Measurements from ENCODE around the gene MPHOSPH9. TPM values are rescaled to one million over a fixed set of nuclear protein-coding genes. Genes with fewer than 3 reads are reported as not detected.

Gene MPHOSPH9
- total RNA-seq, 1 donor from 2014 or later = 21.8 TPM

DNA sequence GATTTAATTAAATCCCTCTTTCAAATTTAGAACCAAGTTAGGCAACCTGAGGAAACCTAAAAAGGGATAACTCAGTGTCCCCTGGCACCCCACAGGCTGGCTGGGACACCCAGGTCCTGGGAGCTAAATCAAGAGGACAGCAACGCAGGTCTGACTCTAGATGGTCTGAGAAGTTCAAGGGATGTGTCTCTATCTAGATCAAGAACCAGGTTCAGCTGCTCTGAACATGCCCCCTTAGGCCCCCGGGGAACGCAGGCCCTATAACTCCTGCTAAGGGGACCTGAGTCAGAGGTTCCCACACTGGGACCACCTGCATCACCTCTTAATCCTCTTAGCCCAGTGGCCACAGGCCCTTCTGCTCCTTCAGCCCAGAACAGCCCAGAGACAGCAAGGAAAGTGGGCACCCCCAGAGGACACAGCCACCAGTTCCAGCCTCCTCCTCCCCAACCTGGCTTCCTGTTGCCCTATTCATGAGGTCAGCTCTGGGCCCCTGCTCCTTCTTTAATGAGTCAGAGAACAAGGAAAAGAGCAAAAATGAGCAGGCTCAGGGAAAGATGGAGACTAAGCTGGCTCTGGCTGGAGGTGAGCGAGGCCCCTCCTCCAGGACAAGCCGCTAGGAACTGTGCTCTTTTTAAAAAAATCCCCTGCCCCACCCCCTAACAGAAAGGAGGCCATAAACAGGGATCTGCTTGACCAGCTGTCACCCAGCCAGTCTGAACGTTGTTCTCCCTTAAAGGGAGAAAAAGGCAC, 92.8 kb downstream of the MPHOSPH9 start:
- peak overlapping the region; percentile 67 for H3K27ac ChIP-seq
- intact Hi-C loops (cut with DNase I) = no loop called here
- no peaks in the 10 kb centered on the region for H3K36me3 ChIP-seq
- H3K27me3 ChIP-seq (ENCODE audit: low read depth) = no peaks in the 10 kb centered on the region
- ATAC-seq = no peak
- DNase-seq = no peak
- H3K9me3 ChIP-seq = no peaks in the 10 kb centered on the region
- TF ChIP-seq, protein P1, sequence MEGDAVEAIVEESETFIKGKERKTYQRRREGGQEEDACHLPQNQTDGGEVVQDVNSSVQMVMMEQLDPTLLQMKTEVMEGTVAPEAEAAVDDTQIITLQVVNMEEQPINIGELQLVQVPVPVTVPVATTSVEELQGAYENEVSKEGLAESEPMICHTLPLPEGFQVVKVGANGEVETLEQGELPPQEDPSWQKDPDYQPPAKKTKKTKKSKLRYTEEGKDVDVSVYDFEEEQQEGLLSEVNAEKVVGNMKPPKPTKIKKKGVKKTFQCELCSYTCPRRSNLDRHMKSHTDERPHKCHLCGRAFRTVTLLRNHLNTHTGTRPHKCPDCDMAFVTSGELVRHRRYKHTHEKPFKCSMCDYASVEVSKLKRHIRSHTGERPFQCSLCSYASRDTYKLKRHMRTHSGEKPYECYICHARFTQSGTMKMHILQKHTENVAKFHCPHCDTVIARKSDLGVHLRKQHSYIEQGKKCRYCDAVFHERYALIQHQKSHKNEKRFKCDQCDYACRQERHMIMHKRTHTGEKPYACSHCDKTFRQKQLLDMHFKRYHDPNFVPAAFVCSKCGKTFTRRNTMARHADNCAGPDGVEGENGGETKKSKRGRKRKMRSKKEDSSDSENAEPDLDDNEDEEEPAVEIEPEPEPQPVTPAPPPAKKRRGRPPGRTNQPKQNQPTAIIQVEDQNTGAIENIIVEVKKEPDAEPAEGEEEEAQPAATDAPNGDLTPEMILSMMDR (IDR thresholded peaks at IDR 0.05) = no peak
- no peak overlapping the region for H3K4me3 ChIP-seq
- peaks cover 54% of the 10 kb centered on the region for H3K4me1 ChIP-seq

DNA sequence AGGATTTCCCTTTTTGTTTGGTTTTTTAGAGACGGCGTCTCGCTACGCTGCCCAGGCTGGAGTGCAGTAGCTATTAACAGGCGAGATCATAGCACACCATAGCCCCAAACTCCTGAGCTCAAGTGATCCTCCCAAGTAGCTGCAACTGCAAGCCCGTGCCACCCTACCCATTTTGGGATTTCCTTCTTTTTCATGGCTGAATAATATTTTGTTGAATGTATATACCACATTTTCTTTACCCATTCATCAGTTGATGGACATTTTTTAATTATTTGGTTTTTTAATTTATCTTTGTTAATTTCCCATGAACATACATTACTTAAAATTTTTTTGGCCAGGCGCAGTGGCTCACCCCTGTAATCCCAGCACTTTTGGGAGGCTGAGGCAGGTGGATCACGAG, 97.3 kb downstream of the MPHOSPH9 start:
- DNase-seq = no peak
- Histone ChIP-seq H3K4me3 (no peak overlapping the region), H3K36me3 (no peaks in the 10 kb centered on the region), H3K27me3 (ENCODE audit: low read depth) (no peaks in the 10 kb centered on the region), H3K4me1 (peaks cover 59% of the 10 kb centered on the region), H3K9me3 (no peaks in the 10 kb centered on the region), H3K27ac (no peak overlapping the region)
- ATAC-seq = no peak
- TF ChIP-seq, protein P1 (IDR thresholded peaks at IDR 0.05) = no peak
- intact Hi-C loops (cut with DNase I) = no loop called here

DNA sequence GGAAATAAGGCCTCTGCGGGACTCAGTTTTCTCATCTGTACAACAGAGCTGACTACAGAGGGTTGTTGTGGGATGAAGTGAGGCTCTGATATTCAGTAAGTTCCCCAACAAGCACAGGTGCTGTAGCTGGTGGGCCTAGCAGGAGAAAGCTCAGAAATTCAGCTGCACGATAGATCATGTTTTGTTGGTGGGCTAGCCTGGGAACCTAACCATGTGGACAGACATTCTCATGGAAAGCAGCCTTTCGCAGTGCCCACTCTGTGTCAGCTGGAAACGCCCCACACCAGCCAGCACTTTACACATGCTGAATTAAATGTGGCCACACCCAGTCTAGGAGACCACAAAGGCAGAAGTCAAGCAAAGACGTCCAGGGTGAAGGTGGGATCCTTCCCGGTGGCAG, 98.1 kb downstream of the MPHOSPH9 start:
- H3K4me1 ChIP-seq = peaks cover 51% of the 10 kb centered on the region
- DNase-seq (no peak), ATAC-seq (no peak)
- intact Hi-C loops (cut with DNase I) = no loop called here
- no peak overlapping the region for H3K4me3 ChIP-seq
- TF ChIP-seq, protein P1 (IDR thresholded peaks at IDR 0.05) = no peak
- peak overlapping the region; percentile 24 for H3K27ac ChIP-seq
- no peaks in the 10 kb centered on the region for H3K36me3 ChIP-seq
- no peaks in the 10 kb centered on the region for H3K27me3 ChIP-seq (ENCODE audit: low read depth)
- no peaks in the 10 kb centered on the region for H3K9me3 ChIP-seq

DNA sequence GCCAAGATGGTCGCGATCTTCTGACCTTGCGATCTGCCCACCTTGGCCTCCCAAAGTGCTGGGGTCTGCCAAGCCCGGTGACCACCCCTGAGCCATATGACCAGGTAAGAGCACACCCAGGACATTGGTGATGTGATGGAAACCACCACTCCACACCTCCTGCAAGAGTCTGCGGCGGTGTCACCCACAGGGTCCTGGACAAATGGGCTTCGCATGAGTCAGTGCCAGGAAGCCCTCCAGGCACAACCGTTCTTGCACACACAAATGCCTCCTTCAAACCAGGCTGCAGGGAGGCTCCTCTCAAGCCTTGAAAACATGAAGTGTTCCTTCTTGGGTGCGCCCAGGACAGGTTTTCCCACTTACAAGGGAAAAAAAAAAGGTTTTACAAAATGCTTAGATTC, 98.7 kb downstream of the MPHOSPH9 start:
- TF ChIP-seq, protein P1 (IDR thresholded peaks at IDR 0.05) = no peak
- Histone ChIP-seq H3K4me3 (peak overlapping the region; percentile 19), H3K36me3 (no peaks in the 10 kb centered on the region), H3K27ac (peak overlapping the region; percentile 24), H3K27me3 (ENCODE audit: low read depth) (no peaks in the 10 kb centered on the region), H3K4me1 (peaks cover 45% of the 10 kb centered on the region), H3K9me3 (no peaks in the 10 kb centered on the region)
- DNase-seq = peak; percentile 71
- intact Hi-C loops (cut with DNase I) = no loop called here
- peak; percentile 81 to 87 for ATAC-seq

DNA sequence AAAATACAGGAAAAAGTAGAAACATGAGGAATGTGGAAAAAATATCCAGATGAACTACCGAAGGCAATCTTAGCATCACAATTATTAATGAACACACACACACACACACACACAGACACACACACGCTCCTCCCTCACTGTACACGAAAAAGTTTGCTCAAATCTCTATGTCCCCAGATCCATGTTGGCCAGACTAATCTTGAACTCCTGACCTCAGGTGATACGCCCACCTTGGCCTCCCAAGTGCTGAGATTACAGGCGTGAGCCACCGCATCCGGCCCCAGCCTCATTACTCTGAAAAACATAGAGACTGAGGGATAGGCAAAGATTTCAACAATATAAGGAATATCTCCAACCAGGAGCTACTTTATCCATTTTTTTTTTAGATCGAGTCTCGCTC, 99.2 kb downstream of the MPHOSPH9 start:
- Histone ChIP-seq H3K9me3 (no peaks in the 10 kb centered on the region), H3K4me1 (peaks cover 45% of the 10 kb centered on the region), H3K36me3 (no peaks in the 10 kb centered on the region), H3K27me3 (ENCODE audit: low read depth) (no peaks in the 10 kb centered on the region), H3K27ac (no peak overlapping the region), H3K4me3 (no peak overlapping the region)
- DNase-seq (no peak), ATAC-seq (no peak)
- TF ChIP-seq, protein P1 (IDR thresholded peaks at IDR 0.05) = no peak
- intact Hi-C loops (cut with DNase I) = no loop called here
